GM12878 (cell line): ENCODE measurements around the gene KLF15. TPM values are rescaled to one million over a fixed set of nuclear protein-coding genes. Genes with fewer than 3 reads are reported as not detected.
A peak's percentile ranks its signal among the peaks of the same experiment; 100 is the strongest.

Experiments used
- ATAC-seq: fragments of 200-7000 bp; cut with Tn5 transposase; 3 replicates; pipeline ENCODE4 v1.9.1; 2020; ENCODE audit warnings: mild to moderate bottlenecking, moderate library complexity
- BruUV-seq: library from RNA; stranded (reverse); fragments of 400-500 nt; replicated peaks from 2 replicates; lab custom pipeline; 2021; lab: Mats Ljungman, UMichigan
- CTCF ChIA-PET: fragments of 300-600 bp; sonication (Branson Sonifier 250); formaldehyde crosslinking; extraction: SDS; loops from one replicate; lab custom pipeline; 2021; ENCODE audit warnings: inconsistent platforms; lab: Yijun Ruan, JAX
- POLR2A ChIA-PET: fragments of 350-600 bp; formaldehyde crosslinking; extraction: SDS; loops from one replicate; lab custom pipeline; 2021; ENCODE audit warnings: inconsistent platforms; lab: Charles Lee
- RAD21 ChIA-PET: fragments of 300-600 bp; sonication (Branson Sonifier 250); formaldehyde crosslinking; loops from one replicate; lab custom pipeline; 2023; ENCODE audit warnings: antibody characterized with exemption; ENCODE audit not compliant: unreplicated experiment; lab: Charles Lee
- SMC1A ChIA-PET: fragments of 300-600 bp; sonication (Branson Sonifier 250); formaldehyde crosslinking; loops from one replicate; lab custom pipeline; 2023; ENCODE audit not compliant: unreplicated experiment, uncharacterized antibody; lab: Charles Lee
- DNase-seq: peaks from one replicate; pipeline ENCODE4 v3.0.0-alpha.2; 2011; ENCODE audit warnings: low read depth, low spot score
- FAIRE-seq: peaks from 3 replicates; lab custom pipeline; 2011; peaks lifted over from hg19 to GRCh38; lab: Jason Lieb, UNC
- H2AFZ ChIP-seq: 2 replicates; pipeline ENCODE4 v1.6.0; 2011; ENCODE audit warnings: low read depth, low read length, control low read depth; ENCODE audit not compliant: control insufficient read depth
- H3K27ac ChIP-seq: 2 replicates; pipeline ENCODE4 v1.5.1; 2011; ENCODE audit warnings: control low read depth; ENCODE audit not compliant: control insufficient read depth, insufficient read depth
- H3K27me3 ChIP-seq, 2 experiments: replicated peaks in 1 of 2; 2 replicates each; pipeline versions ENCODE4 v1.6.0 to v1.6.1; 2011; ENCODE audit warnings: low read length in 1 of 2; ENCODE audit not compliant: control insufficient read depth in 2 of 2, insufficient read depth in 2 of 2
- H3K36me3 ChIP-seq, 2 experiments: 2 replicates each; pipeline ENCODE4 v1.5.1; 2011; ENCODE audit warnings: low read length in 1 of 2; ENCODE audit not compliant: control insufficient read depth in 2 of 2, insufficient read depth in 2 of 2
- H3K4me1 ChIP-seq: 2 replicates; pipeline ENCODE4 v1.6.1; 2011; ENCODE audit warnings: mild to moderate bottlenecking, low read length, moderate library complexity, mixed read lengths; ENCODE audit not compliant: control insufficient read depth, insufficient read depth
- H3K4me2 ChIP-seq: 2 replicates; pipeline ENCODE4 v1.6.0; 2011; ENCODE audit warnings: control low read depth; ENCODE audit not compliant: control insufficient read depth, insufficient read depth
- H3K4me3 ChIP-seq: fragments of 200-600 bp; sonication (generic); 2 replicates; pipeline ENCODE4 v1.5.1; 2016
- H3K79me2 ChIP-seq: 2 replicates; pipeline ENCODE4 v1.6.0; 2011; ENCODE audit warnings: low read length; ENCODE audit not compliant: control insufficient read depth, insufficient read depth
- H3K9ac ChIP-seq: 2 replicates; pipeline ENCODE4 v1.8.0; 2011; ENCODE audit warnings: low read length, control low read depth, mixed read lengths; ENCODE audit not compliant: control insufficient read depth, insufficient read depth
- H3K9me3 ChIP-seq: replicated peaks from 3 replicates; pipeline ENCODE4 v1.5.1; 2011; ENCODE audit warnings: mild to moderate bottlenecking, low read length; ENCODE audit not compliant: control insufficient read depth, insufficient read depth
- H4K20me1 ChIP-seq: 2 replicates; pipeline ENCODE4 v1.6.0; 2011; ENCODE audit not compliant: control insufficient read depth, insufficient read depth
- CREM ChIP-seq: IDR thresholded peaks from 2 replicates; pipeline ENCODE4 v1.6.1; 2014; ENCODE audit warnings: antibody characterized with exemption, low read depth
- CUX1 ChIP-seq: IDR thresholded peaks from 2 replicates; pipeline ENCODE4 v1.6.1; 2012; ENCODE audit warnings: improper control_type of control experiment, low read depth, low read length; ENCODE audit not compliant: insufficient replicate concordance
- DPF2 ChIP-seq: fragments of 450-650 bp; IDR thresholded peaks from 2 replicates; pipeline ENCODE4 v1.6.1; 2017; ENCODE audit warnings: mild to moderate bottlenecking
- ESRRA ChIP-seq: IDR thresholded peaks from 2 replicates; pipeline ENCODE4 v1.6.1; 2012; ENCODE audit warnings: mild to moderate bottlenecking, low read length, improper control_type of control experiment
- FOS ChIP-seq: IDR thresholded peaks from 3 replicates; pipeline ENCODE4 v1.6.1; 2011; ENCODE audit warnings: borderline replicate concordance; ENCODE audit not compliant: insufficient read length; ENCODE audit errors: extremely low read depth
- HDAC2 ChIP-seq: fragments of 200-600 bp; sonication (generic); IDR thresholded peaks from 2 replicates; pipeline ENCODE4 v1.6.1; 2017
- MEF2A ChIP-seq: IDR thresholded peaks from 2 replicates; pipeline ENCODE4 v1.6.1; 2011; ENCODE audit warnings: low read depth, mild to moderate bottlenecking, low read length, moderate library complexity; ENCODE audit not compliant: insufficient read depth
- MYC ChIP-seq: IDR thresholded peaks from 2 replicates; pipeline ENCODE4 v1.6.1; 2011; ENCODE audit warnings: mild to moderate bottlenecking, low read length, moderate library complexity, inconsistent platforms; ENCODE audit not compliant: insufficient read depth, insufficient replicate concordance, insufficient read length, severe bottlenecking
- POLR2A ChIP-seq: IDR thresholded peaks from 2 replicates; pipeline ENCODE4 v1.6.1; 2011; ENCODE audit warnings: low read depth, mild to moderate bottlenecking, low read length
- POLR2AphosphoS2 ChIP-seq: IDR thresholded peaks from 2 replicates; pipeline ENCODE4 v1.6.1; 2011; ENCODE audit warnings: low read depth, mild to moderate bottlenecking, low read length, improper control_type of control experiment, moderate library complexity
- RUNX3 ChIP-seq: IDR thresholded peaks from 2 replicates; pipeline ENCODE4 v1.6.1; 2012; ENCODE audit warnings: low read length, inconsistent platforms
- SP1 ChIP-seq: IDR thresholded peaks from one replicate; pipeline ENCODE4 v1.6.1; 2011; ENCODE audit warnings: low read depth, low read length
- SPI1 ChIP-seq: IDR thresholded peaks from 2 replicates; pipeline ENCODE4 v1.6.1; 2011; ENCODE audit warnings: low read depth, mild to moderate bottlenecking, low read length, moderate library complexity, borderline replicate concordance; ENCODE audit not compliant: insufficient read depth
- STAT1 ChIP-seq: fragments of 450-650 bp; conservative IDR thresholded peaks from 2 replicates; pipeline ENCODE4 v1.6.1; 2014; ENCODE audit warnings: antibody characterized with exemption, mild to moderate bottlenecking
- TARDBP ChIP-seq: IDR thresholded peaks from 2 replicates; pipeline ENCODE4 v1.6.1; 2016; ENCODE audit warnings: borderline replicate concordance
- ZNF217 ChIP-seq: fragments of 450-650 bp; IDR thresholded peaks from 2 replicates; pipeline ENCODE4 v1.6.1; 2017; ENCODE audit warnings: antibody characterized with exemption, mild to moderate bottlenecking
- ZNF274 ChIP-seq: IDR thresholded peaks from one replicate; pipeline ENCODE4 v1.8.0; 2011; ENCODE audit not compliant: insufficient read length, insufficient read depth
- WGBS: methylation state at CpG from one replicate; pipeline ENCODE4 v1.1.6; 2016; ENCODE audit warnings: low lambda C conversion rate; ENCODE audit not compliant: insufficient replicate concordance, insufficient coverage; ENCODE audit errors: missing lambda C conversion rate; 5-methylcytosine and 5-hydroxymethylcytosine counted together
- in situ Hi-C: fragments of 300-500 bp; cut with MboI; formaldehyde crosslinking; loops from 9 replicates; pipeline ENCODE4 v1.14.3; 2018; ENCODE audit warnings: mixed read lengths
- intact Hi-C: fragments of 100-400 bp; cut with micrococcal nuclease; formaldehyde crosslinking; loops from one replicate; pipeline ENCODE4 v1.14.2; 2022; ENCODE audit not compliant: unreplicated experiment
- polyA plus RNA-seq, 11 experiments: library from polyadenylated mRNA; depleted of rRNA in 4 of 11; unstranded in 6 of 11; stranded (reverse) in 5 of 11; fragments of >200 nt; fragmentation: Nextera tagmentation in 4 of 11; fragmentation: Illumina TruSeq in 1 of 11; extraction: Ambion mirVana in 4 of 11; extraction: Trizol in 1 of 11; gene quantifications; 1 replicate in 1 of 11; 2 replicates in 10 of 11; pipeline versions ENCODE4 v1.2.1 to v1.2.3, GENCODE V29; 2011 to 2016; ENCODE audit warnings: inconsistent platforms in 2 of 11, missing spikeins in 2 of 11, low read depth in 1 of 11
- total RNA-seq, 4 experiments: library from RNA; depleted of rRNA in 3 of 4; stranded (reverse); fragments of >200 nt in 3 of 4; fragmentation: Illumina TruSeq in 1 of 4; extraction: Trizol in 1 of 4; gene quantifications; 2 replicates each; pipeline versions ENCODE4 v1.2.1 to v1.2.3, GENCODE V29; 2013 to 2021
- TF ChIP-seq, protein P1 (sequence below): fragments of 450-650 bp; IDR thresholded peaks from 2 replicates; pipeline ENCODE4 v1.6.1; 2016; ENCODE audit warnings: mild to moderate bottlenecking
- TF ChIP-seq, protein P2 (sequence below): IDR thresholded peaks from 2 replicates; pipeline ENCODE4 v1.6.1; 2011; ENCODE audit warnings: low read depth, low read length, improper control_type of control experiment, borderline replicate concordance

Gene KLF15
- total and polyA plus RNA-seq, 10 of the 15 experiments (the other 5 are each of a cell fraction or from before 2014, with no cell fraction given) = 0.15 TPM; not detected in 9

DNA sequence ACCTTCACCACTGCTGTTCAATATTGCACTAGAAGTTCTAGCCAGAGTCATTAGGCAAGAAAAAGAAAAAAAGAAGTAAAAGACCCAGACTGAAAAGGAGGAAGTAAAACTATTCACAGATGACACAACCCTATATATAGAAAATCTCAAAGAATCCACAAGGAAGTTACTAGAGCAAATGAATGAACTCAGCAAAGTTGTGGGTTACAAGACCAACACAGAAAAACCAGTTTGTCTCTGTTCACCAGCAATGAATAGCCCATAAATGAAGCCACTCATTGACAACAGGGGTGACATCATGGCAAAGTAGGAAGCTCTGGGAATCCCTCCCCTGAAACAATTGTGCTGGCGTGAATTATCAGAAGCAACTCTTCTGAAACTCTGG lies 42.1 kb upstream of the KLF15 start:
- DNase-seq = peak; percentile 64
- ChIA-PET POLR2A (no interaction called here), SMC1A (interaction anchor here (1.6 kb wide), 1 partner anchor 72 kb away, joined by 4 read pairs; no protein-coding TSS in a partner anchor), RAD21 (no interaction called here), CTCF (no interaction called here)
- H3K4me3 ChIP-seq = no peak overlapping the region
- H3K79me2 ChIP-seq = no peaks in the 10 kb centered on the region
- peaks cover 3% of the 10 kb centered on the region; the same call in 1 of the 3 replicates for H3K9me3 ChIP-seq
- peak; percentile 79 for ATAC-seq
- WGBS = 82% methylated on average over 1 of the region's 1 CpG
- H4K20me1 ChIP-seq = no peaks in the 10 kb centered on the region
- H3K27ac ChIP-seq = no peak overlapping the region
- H3K27me3 ChIP-seq = no peaks in the 10 kb centered on the region
- no peak overlapping the region for H3K9ac ChIP-seq
- no peak overlapping the region for H2AFZ ChIP-seq
- intact Hi-C loops = no loop called here
- in situ Hi-C loops = loop anchor here (10.0 to 25.0 kb wide), 2 partner anchors 112 to 265 kb away; no protein-coding TSS in a partner anchor
- peaks cover 8% of the 10 kb centered on the region; the same call in 1 of the 2 replicates for H3K4me1 ChIP-seq
- BruUV-seq = no TSS peak
- no peaks in the 10 kb centered on the region for H3K36me3 ChIP-seq
- H3K4me2 ChIP-seq = no peak overlapping the region
- FAIRE-seq = peak; percentile 78
- TF ChIP-seq MYC (no peak), ESRRA (no peak), SPI1 (no peak), DPF2 (no peak), TARDBP (no peak), SP1 (no peak), HDAC2 (no peak), FOS (no peak), CREM (no peak), POLR2AphosphoS2 (no peak), POLR2A (no peak), RUNX3 (peak; percentile 60), MEF2A (peak; percentile 63; the same call in 1 of the 2 replicates), ZNF217 (no peak), CUX1 (no peak), ZNF274 (no peak), STAT1 (no peak)
- TF ChIP-seq, protein P1, sequence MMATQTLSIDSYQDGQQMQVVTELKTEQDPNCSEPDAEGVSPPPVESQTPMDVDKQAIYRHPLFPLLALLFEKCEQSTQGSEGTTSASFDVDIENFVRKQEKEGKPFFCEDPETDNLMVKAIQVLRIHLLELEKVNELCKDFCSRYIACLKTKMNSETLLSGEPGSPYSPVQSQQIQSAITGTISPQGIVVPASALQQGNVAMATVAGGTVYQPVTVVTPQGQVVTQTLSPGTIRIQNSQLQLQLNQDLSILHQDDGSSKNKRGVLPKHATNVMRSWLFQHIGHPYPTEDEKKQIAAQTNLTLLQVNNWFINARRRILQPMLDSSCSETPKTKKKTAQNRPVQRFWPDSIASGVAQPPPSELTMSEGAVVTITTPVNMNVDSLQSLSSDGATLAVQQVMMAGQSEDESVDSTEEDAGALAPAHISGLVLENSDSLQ = no peak
- TF ChIP-seq, protein P2, sequence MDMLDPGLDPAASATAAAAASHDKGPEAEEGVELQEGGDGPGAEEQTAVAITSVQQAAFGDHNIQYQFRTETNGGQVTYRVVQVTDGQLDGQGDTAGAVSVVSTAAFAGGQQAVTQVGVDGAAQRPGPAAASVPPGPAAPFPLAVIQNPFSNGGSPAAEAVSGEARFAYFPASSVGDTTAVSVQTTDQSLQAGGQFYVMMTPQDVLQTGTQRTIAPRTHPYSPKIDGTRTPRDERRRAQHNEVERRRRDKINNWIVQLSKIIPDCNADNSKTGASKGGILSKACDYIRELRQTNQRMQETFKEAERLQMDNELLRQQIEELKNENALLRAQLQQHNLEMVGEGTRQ = no peak
